Activated T-helper 1 cell treated with Interleukin-2 at 50 U/mL for 16 hours (primary cell): ENCODE data around the gene SPG7.
A peak's percentile ranks its signal among the peaks of the same experiment; 100 is the strongest.
"Not testable (repeated sequence)": the region's sequence is repeated elsewhere in the genome, so short reads cannot be mapped to it uniquely, and the experiment has no call there.

Source experiments
- DNase-seq: peaks from one replicate; pipeline ENCODE4 v3.0.0-alpha.2; 2020; ENCODE audit warnings: low read depth

Gene SPG7

DNA sequence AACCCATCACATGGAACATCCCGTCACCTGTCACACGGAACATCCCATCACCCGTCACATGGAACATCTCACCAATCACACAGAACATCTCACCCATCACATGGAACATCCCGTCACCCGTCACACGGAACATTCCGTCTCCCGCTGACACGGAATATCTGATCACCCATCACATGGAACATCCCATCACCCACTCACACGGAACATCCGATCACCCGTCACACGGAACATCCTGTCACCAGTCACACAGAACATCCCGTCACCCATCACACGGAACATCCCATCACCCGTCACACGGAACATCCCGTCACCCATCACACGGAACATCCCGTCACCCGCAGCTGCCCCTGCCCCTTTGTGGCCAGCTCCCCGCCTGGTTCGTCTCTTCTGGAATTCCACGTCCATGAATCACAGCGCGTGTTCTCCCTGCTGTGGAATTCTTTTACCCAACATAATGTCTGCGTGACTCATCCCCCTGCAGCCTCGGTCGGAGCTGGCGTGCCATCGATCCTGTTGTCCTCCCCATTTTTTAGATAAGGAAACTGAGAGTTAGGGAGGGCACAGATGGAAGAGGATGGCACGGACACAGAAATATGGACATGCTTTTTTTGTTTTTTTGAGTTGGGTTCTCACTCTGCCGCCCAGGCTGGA lies 73.0 kb downstream of the SPG7 start:
- DNase-seq, result no peak

DNA sequence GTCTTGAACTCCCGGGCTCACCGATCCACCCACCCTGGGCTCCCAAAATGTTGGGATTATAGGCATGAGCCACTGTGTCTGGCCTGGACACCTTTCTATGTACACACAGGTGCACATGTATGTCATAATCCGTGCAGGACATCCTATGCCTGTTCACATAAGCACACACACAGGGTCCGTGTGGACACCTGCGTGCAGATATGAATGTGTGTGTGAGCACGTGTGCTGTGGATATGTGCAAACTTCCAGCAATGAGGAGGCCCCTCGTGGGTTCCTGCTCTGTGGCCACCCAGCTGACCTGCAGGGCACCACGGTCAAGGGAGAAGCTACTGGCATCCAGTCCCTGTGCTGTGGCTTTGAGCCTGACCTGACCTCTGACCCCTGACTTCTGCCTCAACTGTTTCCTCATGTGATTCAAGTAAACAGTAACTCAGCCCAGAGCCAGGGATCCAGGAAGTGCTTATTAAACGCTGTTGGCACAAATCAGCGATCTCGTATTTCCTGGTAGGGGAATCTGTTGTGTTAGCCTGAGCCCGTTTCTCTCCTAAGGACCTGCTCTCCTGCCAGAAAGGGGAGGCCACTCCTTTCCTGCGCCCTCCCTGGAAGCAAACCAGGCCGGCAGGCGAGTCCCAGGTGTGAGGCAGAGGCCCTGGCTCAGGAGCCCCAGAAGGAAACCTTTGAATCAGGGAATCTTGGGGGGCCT lies 73.8 kb downstream of the SPG7 start:
- no peak for DNase-seq

- DNase-seq, result no peak
Measured at GRCh38 chr16:89582614-89583196, 74.5 kb downstream of the SPG7 start.

DNA sequence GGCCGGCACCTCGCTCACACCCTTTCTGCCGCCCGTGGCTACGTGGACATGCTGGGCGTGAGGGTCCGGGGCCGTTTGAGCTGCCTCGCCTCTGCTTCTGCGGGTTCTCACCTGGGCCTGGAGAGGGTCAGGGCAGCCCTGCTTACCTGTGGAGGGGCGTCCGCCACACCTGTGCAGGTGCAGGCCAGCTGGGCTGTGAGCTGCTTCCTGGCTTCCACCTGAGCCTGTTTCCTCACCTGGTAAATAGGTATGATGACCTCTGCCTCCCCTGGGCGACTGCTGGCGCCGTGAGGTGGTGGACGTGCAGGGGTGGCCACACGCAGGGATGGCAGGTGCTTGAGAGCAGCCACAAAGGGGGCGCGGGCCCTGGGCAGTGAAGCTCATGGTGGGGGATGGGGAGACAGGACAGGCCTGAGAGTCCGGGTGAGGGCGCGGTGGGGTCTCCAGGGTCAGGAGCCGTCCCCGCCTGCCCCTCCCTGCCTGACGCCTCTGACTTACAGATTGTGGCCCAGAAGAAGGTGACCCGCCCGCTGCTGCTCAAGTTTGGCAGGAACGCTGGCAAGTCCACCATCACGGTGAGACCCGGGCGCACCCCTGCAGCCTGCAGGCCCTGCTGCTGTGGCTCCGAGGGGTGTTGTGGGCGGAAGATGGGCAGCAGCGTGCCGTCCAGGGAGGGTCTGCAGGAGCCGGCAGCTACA lies 75.1 kb downstream of the SPG7 start:
- DNase-seq, result no peak

- DNase-seq, result no peak
Measured at GRCh38 chr16:89583895-89584644, 75.9 kb downstream of the SPG7 start.

GRCh38 chr16:89584768-89585549 lies 76.8 kb downstream of the SPG7 start:
- no peak for DNase-seq

GRCh38 chr16:89586218-89586617 lies 78.0 kb downstream of the SPG7 start:
- no peak for DNase-seq

DNA sequence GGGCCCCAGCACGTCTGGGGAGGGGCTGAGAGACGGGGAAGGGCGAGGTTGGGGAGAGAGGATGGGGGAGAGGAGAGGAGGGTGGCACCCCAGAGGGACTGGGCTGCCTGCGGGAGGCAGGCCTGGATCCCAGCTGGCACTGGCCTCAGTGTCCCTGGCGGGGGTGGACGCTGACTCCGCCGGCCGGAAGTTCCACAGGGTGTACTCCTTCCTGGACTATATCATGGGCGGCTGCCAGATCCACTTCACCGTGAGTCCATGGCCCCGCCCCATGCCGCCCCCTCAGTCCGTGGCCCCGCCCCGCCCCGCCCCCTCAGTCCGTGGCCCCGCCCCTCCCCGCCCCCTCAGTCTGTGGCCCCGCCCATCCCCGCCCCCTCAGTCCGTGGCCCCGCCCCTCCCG lies 78.7 kb downstream of the SPG7 start:
- no peak for DNase-seq

DNA sequence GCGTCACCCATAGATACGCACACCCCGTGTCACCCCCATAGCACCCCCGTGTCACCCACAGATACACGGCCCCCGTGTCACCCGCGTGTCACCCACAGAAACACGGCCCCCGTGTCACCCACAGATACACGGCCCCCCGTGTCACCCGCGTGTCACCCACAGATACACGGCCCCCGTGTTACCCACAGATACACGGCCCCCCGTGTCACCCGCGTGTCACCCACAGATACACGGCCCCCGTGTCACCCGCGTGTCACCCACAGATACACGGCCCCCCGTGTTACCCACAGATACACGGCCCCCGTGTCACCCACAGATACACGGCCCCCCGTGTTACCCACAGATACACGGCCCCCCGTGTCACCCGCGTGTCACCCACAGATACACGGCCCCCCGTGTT lies 79.5 kb downstream of the SPG7 start:
- not testable (repeated sequence) for DNase-seq

GRCh38 chr16:89588413-89589109 lies 80.4 kb downstream of the SPG7 start:
- DNase-seq, result no peak

DNA sequence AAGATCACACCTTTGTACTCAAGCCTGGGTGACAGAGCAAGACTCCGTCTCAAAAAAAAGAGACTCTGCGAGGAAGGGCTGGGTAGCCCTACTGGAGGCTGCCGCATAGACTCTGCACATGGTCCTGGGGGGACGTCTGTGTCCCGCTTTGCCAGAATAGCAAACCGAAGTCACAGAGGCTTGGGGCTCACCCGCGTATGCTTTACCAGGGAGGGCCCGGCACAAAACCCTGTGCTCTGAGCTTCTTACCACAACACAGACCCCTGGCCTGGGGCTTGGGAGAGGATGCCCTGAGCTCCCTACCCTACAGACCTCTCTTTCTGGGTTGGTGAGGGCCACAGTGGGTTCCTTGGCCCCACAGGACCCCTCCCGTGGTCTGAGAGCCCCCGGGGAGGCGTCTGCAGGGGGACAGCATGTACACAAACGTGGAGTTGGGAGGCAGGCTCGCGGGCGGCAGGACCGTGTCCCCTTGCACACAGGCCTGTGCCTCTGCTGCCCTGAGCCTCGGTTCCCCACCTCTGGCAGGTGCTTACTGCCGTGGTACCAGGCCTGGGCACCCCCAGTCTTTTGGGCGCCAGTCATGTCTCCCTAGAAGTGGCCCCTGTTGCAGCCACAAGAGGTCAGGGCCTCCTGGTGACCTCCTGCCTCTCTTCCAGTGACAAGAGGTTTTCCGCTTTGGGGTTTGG lies 81.2 kb downstream of the SPG7 start:
- DNase-seq, result no peak

DNA sequence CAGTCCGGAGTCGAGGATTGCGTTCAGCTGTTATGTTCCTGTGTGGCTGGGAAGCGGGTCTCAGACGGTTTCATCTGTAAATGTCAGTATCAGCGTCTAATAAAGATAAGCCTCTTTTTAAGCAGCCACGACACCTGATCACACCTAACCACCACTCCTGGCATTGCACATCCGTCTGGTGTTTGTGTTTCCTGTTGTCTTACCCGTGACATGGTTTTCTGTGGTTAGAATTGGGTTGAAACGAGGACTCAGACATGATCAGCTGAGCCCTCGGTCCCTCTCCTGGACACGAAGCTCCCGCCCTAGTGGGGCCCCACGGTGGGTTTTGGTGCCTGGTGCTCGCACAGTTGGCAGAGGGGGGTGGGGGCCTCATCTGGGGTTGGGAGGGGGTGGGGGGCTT lies 85.6 kb downstream of the SPG7 start:
- peak; percentile 39 for DNase-seq

GRCh38 chr16:89595330-89596060 lies 87.3 kb downstream of the SPG7 start:
- no peak for DNase-seq

DNA sequence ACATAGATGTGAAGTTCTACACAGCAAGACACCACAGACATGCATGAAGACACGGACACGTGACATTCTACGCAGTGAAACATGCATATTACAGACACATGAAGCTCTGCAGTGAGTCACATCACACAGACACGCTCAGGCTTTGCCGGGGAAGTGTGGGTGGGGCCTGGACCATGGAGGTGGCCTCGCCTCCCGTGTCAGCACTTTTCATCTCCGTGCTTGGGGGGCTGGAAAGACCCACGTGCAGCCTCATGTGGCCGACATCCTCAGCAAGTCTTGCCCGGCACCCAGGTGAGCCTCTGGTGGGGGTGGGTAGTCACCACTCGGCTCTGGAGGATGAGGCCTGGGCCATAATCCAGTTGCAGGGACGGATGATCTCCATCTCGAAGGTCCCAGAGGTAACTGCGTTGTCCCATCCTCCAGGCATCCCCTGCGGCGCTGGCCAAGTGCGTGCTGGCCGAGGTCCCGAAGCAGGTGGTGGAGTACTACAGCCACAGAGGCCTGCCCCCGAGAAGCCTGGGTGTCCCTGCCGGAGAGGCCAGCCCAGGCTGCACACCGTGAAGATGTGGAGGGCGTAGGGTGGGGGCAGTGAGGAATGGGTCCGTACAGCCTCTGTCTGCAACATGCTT lies 88.0 kb downstream of the SPG7 start:
- DNase-seq, result no peak

DNA sequence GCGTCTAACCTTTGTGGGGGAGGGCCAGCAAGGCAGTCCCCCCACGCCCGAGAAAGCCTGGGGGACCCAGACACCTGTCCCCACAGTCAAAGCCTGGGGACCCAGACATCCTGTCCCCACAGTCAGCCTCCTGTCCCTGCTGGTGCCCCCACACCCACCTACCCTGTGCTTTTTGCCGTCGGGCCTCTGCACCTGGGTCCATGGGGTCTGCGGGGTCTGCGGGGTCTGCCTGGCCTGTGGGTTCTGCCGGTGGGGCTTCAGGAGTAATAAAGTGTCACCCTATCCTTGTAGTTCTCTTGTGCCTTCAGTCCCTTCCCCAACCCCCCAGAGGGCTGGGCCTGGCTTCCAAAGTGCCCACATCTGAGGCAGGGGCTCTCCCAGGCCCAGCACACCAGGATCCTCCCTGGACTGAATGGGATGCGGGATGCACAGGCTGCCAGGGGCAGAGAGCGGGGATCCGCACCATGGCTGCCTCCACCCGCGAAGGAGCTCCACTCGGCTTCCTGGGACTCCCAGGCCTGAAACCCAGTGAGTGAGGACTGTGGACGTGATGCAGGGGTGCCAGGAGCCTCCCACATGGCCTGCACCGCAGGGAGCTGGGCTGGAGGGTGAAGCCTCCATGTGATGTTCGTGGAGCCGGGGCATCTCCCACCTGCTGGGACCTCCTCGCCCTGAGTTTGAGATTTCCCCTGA lies 88.9 kb downstream of the SPG7 start:
- DNase-seq, result no peak

DNA sequence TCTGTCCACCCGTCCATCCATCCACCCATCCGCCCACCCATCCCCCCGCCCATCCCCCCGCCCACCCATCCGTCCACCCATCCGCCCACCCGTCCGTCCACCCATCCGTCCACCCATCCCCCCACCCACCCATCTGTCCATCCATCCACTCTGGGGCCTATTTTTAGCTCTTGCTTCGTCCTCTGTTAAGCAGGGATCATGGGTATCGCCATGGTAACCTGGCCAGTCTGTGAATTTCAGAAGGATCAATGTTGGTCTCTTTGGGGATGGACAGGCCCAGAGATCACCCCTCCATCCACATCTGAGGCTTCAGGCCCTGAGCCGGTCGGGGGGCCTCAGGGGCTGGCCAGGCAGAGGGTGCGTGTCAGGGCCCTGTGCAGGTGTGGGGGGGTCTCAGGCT lies 90.0 kb downstream of the SPG7 start:
- DNase-seq, result no peak

GRCh38 chr16:89599451-89599858 lies 91.3 kb downstream of the SPG7 start:
- no peak for DNase-seq

DNA sequence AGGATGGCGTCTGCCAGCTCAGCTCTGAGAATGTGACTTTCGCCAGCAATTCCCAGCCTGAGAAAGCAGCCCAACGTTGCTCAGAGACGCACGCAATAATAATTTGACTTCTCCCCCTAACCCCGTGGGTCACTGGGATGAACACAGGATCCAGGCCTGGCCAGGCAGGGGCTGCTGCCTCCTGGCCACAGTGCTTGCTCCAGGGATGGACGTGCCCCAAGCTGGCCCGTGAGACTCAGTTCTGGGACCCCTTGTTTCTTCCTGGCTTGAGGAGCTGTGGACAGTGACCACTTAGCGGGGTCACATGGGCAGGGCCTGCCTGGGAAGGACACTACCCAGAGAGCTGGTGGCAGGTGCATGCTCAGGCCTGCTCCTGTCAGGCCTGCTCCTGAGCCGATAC lies 91.7 kb downstream of the SPG7 start:
- no peak for DNase-seq
